Calu3 (cell line): ENCODE data around the gene OR5K1. TPM values are rescaled to one million over a fixed set of nuclear protein-coding genes. Genes with fewer than 3 reads are reported as not detected.

Source experiments
- BruUV-seq: library from RNA; stranded (reverse); fragments of 400-500 nt; replicated peaks from 2 replicates; lab custom pipeline; 2021; lab: Mats Ljungman, UMichigan
- CTCF ChIA-PET: fragments of 300-600 bp; sonication (Branson Sonifier 250); formaldehyde crosslinking; loops from one replicate; lab custom pipeline; 2022; ENCODE audit warnings: antibody characterized with exemption; lab: Charles Lee
- DNase-seq: peaks from one replicate; pipeline ENCODE4 v3.0.0; 2022
- H3K27ac Mint-ChIP-seq: one replicate; pipeline ENCODE4 v1.8.0; 2022; ENCODE audit warnings: mixed read lengths; ENCODE audit not compliant: unreplicated experiment
- H3K27me3 Mint-ChIP-seq: one replicate; pipeline ENCODE4 v1.8.0; 2022; ENCODE audit warnings: mixed read lengths; ENCODE audit not compliant: unreplicated experiment
- H3K36me3 Mint-ChIP-seq: one replicate; pipeline ENCODE4 v1.8.0; 2022; ENCODE audit warnings: mild to moderate bottlenecking, moderate library complexity, mixed read lengths; ENCODE audit not compliant: insufficient read depth, unreplicated experiment
- H3K4me1 Mint-ChIP-seq: one replicate; pipeline ENCODE4 v1.8.0; 2022; ENCODE audit warnings: mild to moderate bottlenecking, low read depth, mixed read lengths; ENCODE audit not compliant: unreplicated experiment
- H3K4me3 Mint-ChIP-seq: one replicate; pipeline ENCODE4 v1.8.0; 2022; ENCODE audit warnings: mild to moderate bottlenecking, low read depth, moderate library complexity, mixed read lengths; ENCODE audit not compliant: unreplicated experiment
- H3K9me3 Mint-ChIP-seq: one replicate; pipeline ENCODE4 v1.8.0; 2022; ENCODE audit warnings: low read depth, mixed read lengths; ENCODE audit not compliant: unreplicated experiment
- CTCF ChIP-seq: fragments of 200-600 bp; IDR thresholded peaks from one replicate; pipeline ENCODE4 v1.8.0; 2022; ENCODE audit warnings: antibody characterized with exemption; ENCODE audit not compliant: unreplicated experiment
- intact Hi-C: fragments of 100-400 bp; cut with micrococcal nuclease; formaldehyde crosslinking; loops from one replicate; pipeline ENCODE4 v1.10.0; 2022; ENCODE audit not compliant: unreplicated experiment
- total RNA-seq: library from RNA; stranded (reverse); gene quantifications from 2 replicates; pipeline ENCODE4 v1.2.3, GENCODE V29; 2022

The OR5K1 gene
- total RNA-seq, 1 experiment from 2014 or later = not detected

- CTCF ChIA-PET = no interaction called here
- H3K4me3 Mint-ChIP-seq = no peak overlapping the region
- no peak overlapping the region for H3K27ac Mint-ChIP-seq
- BruUV-seq = no TSS peak
- H3K9me3 Mint-ChIP-seq = no peaks in the 10 kb centered on the region
- H3K4me1 Mint-ChIP-seq = no peaks in the 10 kb centered on the region
- no peak for DNase-seq
- no peak for TF ChIP-seq CTCF
- no peaks in the 10 kb centered on the region for H3K27me3 Mint-ChIP-seq
- intact Hi-C loops = no loop called here
- no peaks in the 10 kb centered on the region for H3K36me3 Mint-ChIP-seq
Observed at GRCh38 chr3:98440283-98440682, 22.7 kb upstream of the OR5K1 start.

- intact Hi-C loops = no loop called here
- no peaks in the 10 kb centered on the region for H3K36me3 Mint-ChIP-seq
- BruUV-seq = no TSS peak
- H3K4me3 Mint-ChIP-seq = no peak overlapping the region
- DNase-seq = no peak
- TF ChIP-seq CTCF = no peak
- H3K27me3 Mint-ChIP-seq = no peaks in the 10 kb centered on the region
- no peaks in the 10 kb centered on the region for H3K9me3 Mint-ChIP-seq
- peaks cover 8% of the 10 kb centered on the region for H3K4me1 Mint-ChIP-seq
- CTCF ChIA-PET = no interaction called here
- H3K27ac Mint-ChIP-seq = no peak overlapping the region
Observed at GRCh38 chr3:98445949-98446406, 17.0 kb upstream of the OR5K1 start.

- CTCF ChIA-PET = no interaction called here
- Mint-ChIP-seq H3K27ac (no peak overlapping the region), H3K9me3 (no peaks in the 10 kb centered on the region), H3K36me3 (no peaks in the 10 kb centered on the region), H3K4me1 (peaks cover 8% of the 10 kb centered on the region), H3K4me3 (no peak overlapping the region), H3K27me3 (no peaks in the 10 kb centered on the region)
- no TSS peak for BruUV-seq
- intact Hi-C loops = no loop called here
- TF ChIP-seq CTCF = no peak
- no peak for DNase-seq
Observed at GRCh38 chr3:98449606-98450193, 13.3 kb upstream of the OR5K1 start.

DNA sequence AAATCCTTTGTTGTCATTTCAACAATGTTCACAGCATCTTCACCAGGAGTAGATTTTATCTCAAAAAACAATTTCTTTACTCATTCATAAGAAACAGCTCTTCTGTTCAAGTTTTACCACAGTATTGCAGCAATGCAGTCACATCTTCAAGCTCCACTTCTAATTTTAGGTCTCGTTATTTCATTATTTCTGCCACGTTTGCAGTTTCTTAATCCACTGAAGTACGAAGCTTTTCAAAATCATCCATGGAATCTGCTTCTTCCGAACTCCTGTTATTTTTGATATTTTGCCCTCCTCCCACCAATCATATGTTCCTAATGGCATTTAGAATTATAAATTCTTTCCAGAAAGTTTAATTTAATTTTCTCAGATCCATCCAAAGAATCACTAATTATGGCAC is 12.6 kb upstream of the OR5K1 start:
- Mint-ChIP-seq H3K27ac (no peak overlapping the region), H3K27me3 (no peaks in the 10 kb centered on the region), H3K9me3 (no peaks in the 10 kb centered on the region), H3K36me3 (no peaks in the 10 kb centered on the region), H3K4me3 (no peak overlapping the region), H3K4me1 (peaks cover 8% of the 10 kb centered on the region)
- intact Hi-C loops = no loop called here
- no TSS peak for BruUV-seq
- no peak for DNase-seq
- no peak for TF ChIP-seq CTCF
- CTCF ChIA-PET = no interaction called here
